ENCODE data around the gene RABGAP1. TPM values are rescaled to one million over a fixed set of nuclear protein-coding genes. Genes with fewer than 3 reads are reported as not detected.

The RABGAP1 gene
- total RNA-seq, 1 experiment from 2014 or later = 32.1 TPM

- DNase-seq (ENCODE audit: low spot score) = no peak
- in situ Hi-C loops (cut with HindIII; ENCODE audit: low sequenced_read_pairs) = no loop called here
Observed at GRCh38 chr9:123127512-123128075, 186.8 kb downstream of the RABGAP1 start.

GRCh38 chr9:123128591-123128990, 187.8 kb downstream of the RABGAP1 start:
- no peak for DNase-seq (ENCODE audit: low spot score)
- in situ Hi-C loops (cut with HindIII; ENCODE audit: low sequenced_read_pairs) = no loop called here

- no peak for DNase-seq (ENCODE audit: low spot score)
- in situ Hi-C loops (cut with HindIII; ENCODE audit: low sequenced_read_pairs) = no loop called here
Observed at GRCh38 chr9:123129423-123129822, 188.6 kb downstream of the RABGAP1 start.

- in situ Hi-C loops (cut with HindIII; ENCODE audit: low sequenced_read_pairs) = no loop called here
- DNase-seq (ENCODE audit: low spot score) = no peak
Observed at GRCh38 chr9:123131258-123131657, 190.4 kb downstream of the RABGAP1 start.

- in situ Hi-C loops (cut with HindIII; ENCODE audit: low sequenced_read_pairs) = no loop called here
- DNase-seq (ENCODE audit: low spot score) = no peak
Observed at GRCh38 chr9:123131993-123132392, 191.2 kb downstream of the RABGAP1 start.

- DNase-seq (ENCODE audit: low spot score) = no peak
- in situ Hi-C loops (cut with HindIII; ENCODE audit: low sequenced_read_pairs) = no loop called here
Observed at GRCh38 chr9:123132696-123133095, 191.9 kb downstream of the RABGAP1 start.

- in situ Hi-C loops (cut with HindIII; ENCODE audit: low sequenced_read_pairs) = no loop called here
- no peak for DNase-seq (ENCODE audit: low spot score)
Observed at GRCh38 chr9:123135430-123135829, 194.6 kb downstream of the RABGAP1 start.

GRCh38 chr9:123138163-123138562, 197.3 kb downstream of the RABGAP1 start:
- DNase-seq (ENCODE audit: low spot score) = no peak
- in situ Hi-C loops (cut with HindIII; ENCODE audit: low sequenced_read_pairs) = no loop called here

GRCh38 chr9:123149067-123149466, 208.2 kb downstream of the RABGAP1 start:
- in situ Hi-C loops (cut with HindIII; ENCODE audit: low sequenced_read_pairs) = no loop called here
- DNase-seq (ENCODE audit: low spot score) = no peak

GRCh38 chr9:123150708-123151503, 210.1 kb downstream of the RABGAP1 start:
- no peak for DNase-seq (ENCODE audit: low spot score)

More at GRCh38 chr9:123150708-123151503, 210.1 kb downstream of the RABGAP1 start:
- in situ Hi-C loops (cut with HindIII; ENCODE audit: low sequenced_read_pairs) = no loop called here

Other genes with a start within 250 kb of the RABGAP1 start
- gene OR1L4, start 217.0 kb upstream of the RABGAP1 start, total RNA-seq (2014; rRNA removed; shearing (Covaris generic)) = not detected in 2 replicates
- not detected in 2 replicates for gene OR1L6, start 198.7 kb upstream of the RABGAP1 start, total RNA-seq (2014; rRNA removed; shearing (Covaris generic))
- not detected in 2 replicates for gene OR5C1, start 152.1 kb upstream of the RABGAP1 start, total RNA-seq (2014; rRNA removed; shearing (Covaris generic))
- gene OR1K1, start 140.9 kb upstream of the RABGAP1 start, total RNA-seq (2014; rRNA removed; shearing (Covaris generic)) = not detected in 2 replicates
- gene PDCL, start 112.4 kb upstream of the RABGAP1 start, total RNA-seq (2014; rRNA removed; shearing (Covaris generic)) = 26.6 and 27.0 TPM in 2 replicates
- gene RC3H2, start 35.7 kb upstream of the RABGAP1 start, total RNA-seq (2014; rRNA removed; shearing (Covaris generic)) = 29.2 and 48.5 TPM in 2 replicates
- gene ZBTB6, start 27.7 kb upstream of the RABGAP1 start, total RNA-seq (2014; rRNA removed; shearing (Covaris generic)) = 8.8 and 10.1 TPM in 2 replicates
- 2.1 TPM in 2 replicates for gene ZBTB26, start 9.5 kb upstream of the RABGAP1 start, total RNA-seq (2014; rRNA removed; shearing (Covaris generic))
- gene GPR21, start 92.6 kb downstream of the RABGAP1 start, total RNA-seq (2014; rRNA removed; shearing (Covaris generic)) = 0.12 TPM in 1 of 2 replicates, not detected in the other